ENCODE measurements around the gene GRAPL. TPM values are rescaled to one million over a fixed set of nuclear protein-coding genes. Genes with fewer than 3 reads are reported as not detected.

The GRAPL gene
- 0.25 and 0.53 TPM in 2 replicates for total RNA-seq

DNA sequence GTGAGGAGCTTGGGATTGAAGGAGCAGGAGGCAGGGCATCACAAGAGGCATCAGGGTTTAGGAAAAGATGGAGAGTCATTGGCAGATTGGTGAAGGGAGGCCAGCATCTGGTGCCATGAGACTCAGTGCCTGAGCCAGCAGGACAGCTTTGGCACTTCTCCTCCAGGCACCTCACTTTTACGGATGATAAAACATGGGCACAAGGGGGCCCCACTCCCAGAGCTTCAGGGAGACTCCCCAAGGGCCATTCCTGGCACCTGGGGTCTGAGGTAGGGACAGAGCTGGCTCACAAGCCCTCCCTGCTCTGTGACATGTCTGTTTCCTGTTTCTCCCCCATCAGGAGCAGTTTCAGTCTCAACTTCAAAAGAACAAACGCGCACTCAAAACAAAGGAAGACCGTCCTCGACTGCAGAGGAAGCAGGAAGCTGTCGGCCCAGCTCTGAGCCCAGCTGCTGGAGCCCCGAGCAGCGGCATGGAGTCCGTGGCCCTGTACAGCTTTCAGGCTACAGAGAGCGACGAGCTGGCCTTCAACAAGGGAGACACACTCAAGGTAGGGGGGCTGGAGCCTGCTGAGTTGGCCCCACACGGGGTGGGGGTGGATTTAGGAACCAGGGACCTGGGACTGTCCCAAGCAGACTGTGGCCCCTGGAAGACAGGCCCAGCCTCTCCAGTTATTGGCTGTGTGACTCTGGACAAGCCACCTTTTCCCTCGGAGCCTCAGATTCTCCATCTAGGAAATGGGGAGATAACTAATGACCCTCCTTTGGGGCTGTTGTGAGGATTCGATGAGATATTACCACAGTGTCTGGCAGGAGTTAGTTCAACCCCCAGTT, at the start of gene GRAPL:
Gene GRAPL (plus strand): TSS at position 442 of the 833 bp plus-strand sequence. CDS start 31 bp downstream, at position 473.

Other genes with a start within 250 kb of the GRAPL start
- under 0.01 TPM in 1 of 2 replicates, not detected in the other for gene SLC5A10, start 175.4 kb upstream of the GRAPL start, total RNA-seq
- gene FAM83G, start 122.8 kb upstream of the GRAPL start, total RNA-seq = 7.4 and 9.1 TPM in 2 replicates
- 0.25 and 0.79 TPM in 2 replicates for gene GRAP, start 80.6 kb upstream of the GRAPL start, total RNA-seq
- 32.9 and 34.1 TPM in 2 replicates for gene EPN2, start 109.8 kb downstream of the GRAPL start, total RNA-seq
- 38.8 and 45.8 TPM in 2 replicates for gene B9D1, start 235.1 kb downstream of the GRAPL start, total RNA-seq

Measured in aortic smooth muscle cell (primary cell).